GM21619 (cell line): Measurements from ENCODE around the gene SAC3D1.
"Not testable (repeated sequence)": the region's sequence is repeated elsewhere in the genome, so short reads cannot be mapped to it uniquely, and the experiment has no call there.

ENCODE experiments used
- ATAC-seq: cut with Tn5 transposase; IDR thresholded peaks from one replicate; pipeline ENCODE4 v1.9.1; 2021; ENCODE audit not compliant: unreplicated experiment

Gene SAC3D1

DNA sequence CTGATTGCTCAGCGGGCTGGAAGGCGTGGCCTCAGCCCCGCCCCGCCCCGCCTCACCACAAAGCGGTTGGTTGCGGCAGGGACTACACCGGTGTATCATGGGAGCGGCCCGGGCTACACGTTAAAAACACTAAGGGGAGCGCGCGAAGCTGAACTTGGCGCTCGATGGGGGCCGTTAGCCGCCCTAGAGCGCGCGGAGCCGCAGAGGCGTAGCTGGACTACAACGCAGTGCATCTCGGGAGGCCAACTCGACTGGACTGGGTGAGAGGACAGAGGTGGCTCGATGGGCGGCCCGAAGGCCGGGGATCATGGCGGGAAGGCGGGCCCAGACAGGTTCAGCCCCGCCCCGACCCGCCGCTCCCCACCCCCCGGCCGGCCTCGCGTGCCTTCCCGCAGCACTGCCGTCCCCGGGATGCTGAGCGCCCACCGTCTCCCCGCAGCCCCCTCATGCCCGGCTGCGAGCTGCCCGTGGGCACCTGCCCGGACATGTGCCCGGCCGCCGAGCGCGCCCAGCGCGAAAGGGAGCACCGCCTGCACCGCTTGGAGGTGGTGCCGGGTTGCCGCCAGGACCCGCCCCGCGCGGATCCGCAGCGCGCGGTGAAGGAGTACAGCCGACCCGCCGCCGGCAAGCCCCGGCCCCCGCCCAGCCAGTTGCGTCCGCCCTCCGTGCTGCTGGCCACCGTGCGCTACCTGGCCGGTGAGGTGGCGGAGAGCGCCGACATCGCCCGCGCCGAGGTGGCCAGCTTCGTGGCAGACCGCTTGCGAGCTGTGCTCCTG lies at the start of gene SAC3D1:
TSS of gene SAC3D1 (plus strand) at position 364 of the 776 bp plus-strand sequence. CDS start at position 447, 83 bp downstream.
- peak; percentile 82 for ATAC-seq

DNA sequence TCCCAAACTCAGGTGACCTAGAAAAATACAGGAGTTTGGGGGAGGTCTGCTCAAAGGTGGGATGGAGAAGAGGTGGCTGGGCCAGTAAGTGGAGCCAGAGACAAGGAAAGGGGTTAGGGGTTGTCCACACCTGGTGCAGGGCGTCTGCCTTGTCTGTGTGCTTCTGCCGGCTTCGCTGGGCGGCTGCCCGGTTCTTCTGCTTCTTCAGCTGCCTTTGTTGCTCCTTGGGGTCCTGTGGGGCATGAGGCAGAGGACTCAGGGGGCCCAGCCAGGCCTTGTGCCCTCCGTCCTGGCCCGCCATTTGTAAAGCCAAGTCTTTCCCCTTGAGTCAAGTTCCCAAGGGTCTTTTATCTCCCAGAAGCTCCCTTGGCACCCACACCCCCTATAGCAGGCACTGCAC lies 46.7 kb upstream of the SAC3D1 start:
- ATAC-seq, result no peak

DNA sequence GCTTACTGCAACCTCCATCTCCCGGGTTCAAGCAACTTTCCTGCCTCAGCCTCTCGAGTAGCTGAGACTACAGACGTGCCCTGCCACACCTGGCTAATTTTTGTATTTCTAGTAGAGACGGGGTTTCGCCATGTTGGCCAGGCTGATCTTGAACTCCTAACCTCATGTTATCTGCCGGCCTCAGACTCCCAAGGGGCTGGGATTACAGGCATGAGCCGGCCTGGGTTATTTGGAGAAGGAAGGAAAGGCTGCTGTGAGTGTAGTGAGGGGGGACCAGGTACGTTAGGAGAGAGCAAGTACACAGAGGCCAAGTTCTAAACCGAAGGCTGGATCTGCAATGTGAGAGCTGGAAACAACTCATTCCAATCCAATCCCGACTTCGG lies 44.7 kb upstream of the SAC3D1 start:
- no peak for ATAC-seq

DNA sequence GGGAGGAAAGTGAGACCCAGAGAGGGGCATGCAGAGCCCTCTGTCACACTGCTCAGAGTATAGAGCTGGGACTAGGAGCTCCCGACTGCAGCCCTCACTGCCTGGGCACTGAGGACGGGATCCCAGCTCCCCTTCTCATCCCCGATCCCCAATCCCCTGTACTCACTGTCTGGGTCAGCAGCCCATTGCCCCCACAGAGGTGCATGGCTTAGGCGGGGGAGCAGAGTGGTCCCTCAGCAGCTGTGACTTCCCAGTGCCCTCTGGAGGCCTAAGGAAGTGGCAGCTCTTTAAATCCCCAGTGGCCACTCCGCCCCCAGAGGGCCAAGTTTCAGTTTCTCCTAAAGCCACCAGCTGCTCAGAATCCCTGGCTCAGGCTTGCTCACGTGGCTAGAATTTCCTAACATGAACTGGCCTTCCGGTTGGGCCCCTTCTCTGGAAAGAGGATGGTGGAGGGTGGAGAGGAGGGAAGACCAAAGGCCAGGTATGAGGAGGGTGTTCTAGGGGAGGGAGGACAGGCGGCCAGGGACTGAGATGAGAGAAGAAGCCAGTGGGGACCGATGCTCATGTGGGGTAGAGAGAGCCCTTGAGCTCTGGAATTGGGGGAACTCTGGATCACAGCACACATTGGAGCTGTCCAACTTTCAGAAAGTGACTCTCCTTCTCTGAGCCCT lies 44.2 kb upstream of the SAC3D1 start, which contains the start of gene BATF2:
TSS of gene BATF2 (minus strand) at position 262 of the 671 bp plus-strand sequence. CDS start at position 205, 57 bp downstream.
- ATAC-seq, result no peak

DNA sequence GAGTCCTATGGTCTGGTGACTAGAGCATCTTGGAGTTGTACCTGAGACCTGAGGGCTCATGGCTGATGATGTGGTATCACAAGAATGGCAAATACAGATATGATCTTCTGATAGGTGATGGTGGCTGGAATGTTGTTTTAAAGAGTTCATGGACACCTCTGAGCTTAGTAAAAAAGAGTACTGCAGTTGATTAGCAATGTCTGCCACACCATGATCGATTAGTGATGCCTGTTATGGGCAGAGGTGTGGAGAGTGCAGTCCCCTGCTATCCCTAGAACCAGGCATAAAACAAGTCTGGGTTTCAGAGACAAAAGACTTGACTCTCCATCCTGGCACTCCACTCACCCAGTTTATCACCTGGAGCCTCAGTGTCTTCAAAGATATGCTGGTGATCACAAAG lies 42.9 kb upstream of the SAC3D1 start:
- no peak for ATAC-seq

DNA sequence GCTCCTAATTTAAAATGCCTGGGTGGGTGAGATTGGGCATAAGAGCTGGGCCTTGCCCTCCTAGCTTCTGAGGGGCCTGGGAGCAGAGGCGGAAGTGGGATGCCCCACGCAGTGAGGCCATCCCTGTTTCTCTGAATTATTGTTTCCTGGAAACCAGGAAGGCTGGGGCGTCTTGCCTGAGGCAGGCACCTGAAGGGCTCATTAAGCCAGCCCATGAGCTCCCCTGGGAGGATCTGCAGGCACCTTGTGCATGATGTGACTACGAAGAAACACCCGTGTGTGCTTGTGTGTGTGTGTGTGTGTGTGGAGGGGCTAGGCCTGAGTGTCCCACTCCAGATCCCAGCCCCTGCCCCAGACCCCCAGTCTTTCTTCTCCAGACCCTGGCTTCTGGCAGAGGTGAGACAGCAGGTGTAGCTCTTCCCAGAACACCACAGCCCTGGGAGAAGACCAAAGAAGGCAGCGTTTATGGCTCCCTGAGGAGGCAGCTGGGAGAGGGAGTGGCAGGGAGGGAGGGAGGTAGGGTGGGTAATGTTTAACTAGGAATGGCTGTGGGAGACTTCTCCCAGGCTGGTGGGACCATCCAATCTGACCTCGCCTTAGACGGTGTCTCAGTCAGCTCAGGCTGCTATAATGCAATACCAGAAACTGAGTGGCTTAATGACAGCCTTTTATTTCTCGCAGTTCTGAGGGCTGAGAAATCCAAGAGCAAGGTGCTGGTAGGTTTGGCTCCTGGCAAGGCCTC lies 42.1 kb upstream of the SAC3D1 start:
- no peak for ATAC-seq

DNA sequence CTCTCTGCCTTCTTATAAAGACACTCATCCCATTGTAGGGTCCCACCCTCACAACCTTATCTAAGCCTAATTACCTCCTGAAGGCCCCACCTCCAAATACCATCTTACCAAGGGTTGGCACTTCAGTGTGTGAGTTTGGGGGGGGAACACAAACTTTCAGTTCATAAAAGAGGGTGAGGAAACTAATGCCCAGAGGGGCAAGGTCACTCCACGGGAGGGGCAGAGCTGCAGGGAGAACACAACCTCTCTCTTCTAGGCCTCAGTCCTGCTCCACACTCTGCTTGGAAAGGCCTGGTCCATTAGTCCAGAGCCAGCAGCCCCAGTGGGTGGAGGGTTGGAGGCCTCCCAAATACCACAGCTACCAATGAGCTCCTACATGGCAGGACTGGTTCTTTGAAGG lies 41.5 kb upstream of the SAC3D1 start:
- no peak for ATAC-seq

DNA sequence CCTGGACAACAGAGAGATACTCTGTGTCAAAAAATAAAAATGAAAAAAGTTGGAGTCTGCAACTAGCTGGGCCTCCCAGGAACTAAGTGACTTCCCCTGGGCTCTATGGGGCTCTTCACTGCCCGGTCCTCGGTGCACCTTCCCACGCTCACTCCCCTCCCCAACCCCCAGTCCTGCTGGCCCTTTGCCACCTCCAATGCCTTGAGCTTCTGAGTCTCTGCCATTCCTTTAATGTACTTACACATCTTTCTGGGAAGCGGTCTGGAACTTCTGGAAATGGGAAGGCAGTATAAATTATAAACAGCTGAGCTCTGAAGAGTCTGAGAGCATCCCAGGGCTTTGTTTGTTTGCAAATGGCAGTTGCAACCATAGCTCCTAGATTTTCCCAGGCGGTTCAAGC lies 38.3 kb upstream of the SAC3D1 start:
- ATAC-seq, result no peak

DNA sequence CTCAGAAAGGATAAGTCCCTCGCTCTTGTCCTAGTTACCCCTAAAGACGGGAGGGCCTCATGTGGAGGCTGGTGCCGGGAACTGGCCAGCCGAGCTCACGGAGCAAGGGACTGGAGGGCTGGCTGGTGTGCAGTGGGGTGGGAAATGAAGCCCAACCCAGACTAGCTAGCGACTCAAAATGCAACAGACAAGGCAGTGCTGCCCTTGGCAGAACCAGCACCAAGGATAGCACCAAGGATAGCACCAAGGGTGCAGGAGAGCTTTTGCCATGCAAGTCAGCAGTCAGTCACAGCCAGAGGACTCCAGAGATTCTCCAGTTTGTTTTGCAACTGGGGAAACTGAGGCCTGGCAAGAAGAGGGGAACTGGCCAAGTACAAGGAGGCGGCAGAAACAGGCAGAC lies 37.7 kb upstream of the SAC3D1 start:
- ATAC-seq, result no peak

DNA sequence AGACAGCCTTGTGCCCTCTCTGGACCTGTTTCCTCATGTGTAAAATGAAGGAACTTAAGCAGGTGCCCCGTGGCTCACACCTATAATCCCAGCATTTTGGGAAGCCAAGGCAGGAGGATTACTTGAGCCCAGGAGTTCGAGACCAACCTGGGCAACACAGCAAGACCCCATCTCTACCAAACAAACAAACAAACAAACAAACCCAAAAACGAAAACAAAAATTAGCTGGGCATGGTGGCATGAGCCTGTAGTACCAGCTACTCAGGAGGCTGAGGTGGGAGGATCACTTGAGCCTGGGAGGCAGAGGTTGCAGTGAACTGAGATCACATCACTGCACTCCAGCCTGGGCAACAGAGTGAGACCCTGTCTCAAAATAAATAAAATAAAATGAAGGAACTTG lies 37.0 kb upstream of the SAC3D1 start:
- not testable (repeated sequence) for ATAC-seq

DNA sequence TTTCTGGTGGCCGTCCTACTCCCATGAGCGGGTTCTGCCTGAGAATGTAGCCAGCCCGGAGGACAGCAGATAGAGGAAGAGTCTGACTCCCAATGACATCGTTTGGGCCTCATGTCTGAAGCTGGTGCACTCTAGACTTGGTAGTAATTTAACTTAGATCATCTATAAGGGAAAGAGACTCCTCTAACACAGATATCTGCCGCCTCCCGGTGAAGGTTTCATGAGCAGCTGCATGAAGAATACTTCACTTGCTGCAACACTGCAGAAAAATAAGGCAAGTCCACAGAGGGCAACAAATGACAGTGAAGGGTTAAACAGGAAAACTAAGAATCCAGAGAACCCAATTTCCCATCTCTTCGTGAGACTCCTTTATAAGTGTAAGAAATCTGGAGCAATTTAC lies 33.0 kb upstream of the SAC3D1 start:
- no peak for ATAC-seq

DNA sequence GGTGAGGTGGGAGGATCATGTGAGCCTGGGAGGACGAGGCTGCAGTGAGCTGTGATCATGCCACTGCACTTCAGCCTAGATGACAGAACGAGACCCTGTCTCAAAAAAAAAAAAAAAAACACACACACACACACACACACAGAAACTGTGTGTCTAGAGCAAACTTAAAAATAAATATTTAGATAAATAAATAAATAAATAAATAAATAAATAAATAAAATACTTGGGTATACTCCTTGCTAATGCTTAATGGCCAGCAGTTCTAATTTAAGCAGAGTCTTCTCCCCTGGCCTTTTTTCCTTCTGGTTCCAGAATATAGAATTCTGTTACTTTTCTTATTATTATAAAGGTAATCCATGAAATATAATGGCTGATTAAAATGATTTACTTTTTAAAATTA lies 32.1 kb upstream of the SAC3D1 start:
- no peak for ATAC-seq

DNA sequence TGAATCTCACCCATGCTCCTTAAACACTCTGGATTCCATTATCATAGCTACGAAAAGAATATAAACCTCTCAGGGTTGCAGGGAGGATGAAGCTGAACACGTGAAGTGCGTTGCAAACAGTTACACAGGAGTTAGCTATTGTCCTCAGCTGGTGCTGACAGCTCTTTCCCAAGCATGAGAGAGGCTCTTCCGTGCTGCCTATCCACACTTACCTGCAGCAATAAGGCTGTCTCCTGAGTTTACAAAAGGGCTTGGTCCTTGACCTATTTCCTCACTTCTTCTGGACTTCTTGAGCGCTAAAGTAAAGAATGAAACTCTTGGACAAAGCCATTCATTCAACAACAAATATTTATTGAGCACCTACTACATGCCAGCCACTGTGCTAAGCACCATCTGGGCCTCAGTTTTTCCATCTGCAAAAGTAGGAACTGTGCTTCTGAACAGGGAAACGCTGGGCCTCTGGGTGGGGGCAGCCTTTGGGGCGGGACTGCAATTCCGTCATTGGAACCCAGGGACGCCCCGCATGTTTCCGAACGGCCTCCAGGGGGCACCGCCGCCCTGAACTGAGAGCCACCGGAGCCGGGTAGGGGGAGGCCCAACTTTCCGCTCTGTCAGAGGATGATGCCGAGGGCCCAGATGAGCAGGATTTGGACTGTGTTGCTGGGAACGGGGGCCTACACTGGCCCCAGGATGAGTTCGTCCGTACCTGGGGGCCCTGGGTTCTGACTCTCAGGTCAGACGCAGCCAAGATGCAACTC lies 27.7 kb upstream of the SAC3D1 start:
- peak; percentile 61 for ATAC-seq

DNA sequence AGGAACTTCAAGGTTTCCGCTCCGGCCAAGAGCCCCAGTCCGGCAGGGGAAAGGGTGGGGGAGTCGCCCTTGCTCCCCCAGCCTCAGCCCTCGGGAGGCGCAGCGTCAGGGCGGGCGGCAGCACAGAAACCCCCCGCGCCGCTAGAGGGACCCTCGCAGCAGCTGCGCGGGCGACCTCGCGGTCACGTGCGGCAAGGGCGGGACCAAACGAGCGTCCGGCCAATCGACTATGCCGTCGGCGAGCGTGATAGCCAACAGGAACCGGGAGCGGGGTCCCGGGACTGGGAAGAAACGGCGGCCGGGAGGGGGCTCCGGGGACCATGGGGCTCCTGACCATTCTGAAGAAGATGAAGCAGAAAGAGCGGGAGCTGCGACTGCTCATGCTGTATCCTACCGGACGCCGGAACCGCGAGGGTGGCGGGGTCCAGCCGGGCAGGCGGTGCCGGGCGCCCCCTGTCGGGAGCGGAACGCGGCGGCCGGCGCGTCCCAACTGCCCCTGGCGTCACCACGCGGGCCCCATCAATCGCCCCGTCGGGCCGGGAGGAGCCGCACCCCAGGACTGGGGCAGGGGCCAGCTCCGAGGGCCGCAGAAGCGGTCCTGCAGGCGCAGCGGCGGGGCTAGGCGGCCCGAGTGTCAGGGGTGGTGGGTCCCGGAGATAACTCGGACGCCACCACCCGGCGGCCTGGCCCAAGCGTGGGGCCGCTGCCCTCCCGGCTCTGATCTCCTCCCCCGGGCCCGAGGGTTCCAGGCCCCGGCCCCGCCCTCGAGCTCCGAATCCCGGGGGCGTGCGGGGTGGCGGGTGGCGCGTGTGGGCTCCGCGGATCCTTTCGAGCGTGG lies 26.9 kb upstream of the SAC3D1 start, which contains the start of gene ARL2:
TSS of gene ARL2 (plus strand) at position 273 of the 838 bp plus-strand sequence. CDS start at position 321, 48 bp downstream.
- ATAC-seq, result peak; percentile 67

DNA sequence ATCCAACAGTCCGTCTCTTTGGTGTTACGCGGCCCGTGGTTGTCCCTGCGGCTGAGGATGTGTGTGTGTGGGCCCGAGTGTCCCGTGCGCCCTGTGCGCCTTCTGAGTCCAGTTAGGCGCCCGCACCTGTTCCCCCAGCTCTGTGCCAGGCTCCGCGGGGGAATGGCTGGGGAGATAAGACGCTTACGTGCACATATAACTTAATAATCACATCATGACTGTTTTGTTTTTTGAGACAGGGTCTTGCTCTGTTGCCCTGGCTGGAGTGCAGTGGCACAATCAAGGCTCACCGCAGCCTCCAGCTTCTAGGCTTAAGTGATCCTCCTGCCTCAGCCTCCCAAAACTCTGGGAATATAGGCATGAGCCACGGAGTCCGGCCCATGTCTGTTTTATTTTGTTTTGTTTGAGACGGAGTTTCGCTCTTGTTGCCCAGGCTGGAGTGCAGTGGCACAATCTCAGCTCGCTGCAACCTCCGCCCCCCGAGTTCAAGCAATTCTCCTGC lies 26.2 kb upstream of the SAC3D1 start:
- no peak for ATAC-seq

DNA sequence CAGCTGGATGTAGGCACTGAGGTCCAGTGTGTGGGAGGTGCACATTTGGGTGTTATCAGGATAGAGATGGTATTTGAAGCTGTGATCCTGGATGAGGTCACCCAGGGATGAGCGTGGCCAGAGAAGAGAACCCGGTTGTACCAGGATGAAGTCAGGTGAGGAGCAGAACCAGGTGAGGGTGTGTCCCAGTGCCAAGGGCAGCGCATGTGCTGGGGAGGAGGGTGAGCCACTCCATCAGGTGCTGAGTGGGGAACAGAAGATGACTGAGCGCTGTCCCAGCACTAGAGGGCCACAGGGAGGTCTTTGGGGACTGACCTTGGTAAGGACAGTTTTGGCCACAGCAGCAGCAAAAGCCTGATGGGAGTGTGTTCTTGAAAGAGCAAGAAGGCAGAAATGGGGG lies 24.3 kb upstream of the SAC3D1 start:
- ATAC-seq, result no peak

DNA sequence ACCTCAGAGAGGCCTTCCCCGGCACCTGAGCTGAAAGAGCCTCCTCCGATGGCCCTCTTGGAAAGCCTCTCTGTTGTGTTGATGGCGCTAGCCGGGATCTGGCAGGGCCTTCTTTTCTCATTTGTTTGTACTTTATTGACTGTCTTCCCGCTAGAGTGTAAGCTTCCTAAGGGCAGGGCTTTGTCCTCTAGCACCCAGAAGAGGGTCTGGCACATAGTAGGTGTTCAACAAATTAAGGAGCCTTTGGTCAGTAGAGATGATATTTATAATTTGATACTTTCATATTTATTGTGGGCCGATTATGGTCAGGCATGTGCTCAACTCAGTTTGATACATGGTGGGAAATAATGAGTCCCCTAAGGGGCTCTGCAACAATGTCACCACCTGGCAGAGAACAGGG lies 23.1 kb upstream of the SAC3D1 start:
- no peak for ATAC-seq

DNA sequence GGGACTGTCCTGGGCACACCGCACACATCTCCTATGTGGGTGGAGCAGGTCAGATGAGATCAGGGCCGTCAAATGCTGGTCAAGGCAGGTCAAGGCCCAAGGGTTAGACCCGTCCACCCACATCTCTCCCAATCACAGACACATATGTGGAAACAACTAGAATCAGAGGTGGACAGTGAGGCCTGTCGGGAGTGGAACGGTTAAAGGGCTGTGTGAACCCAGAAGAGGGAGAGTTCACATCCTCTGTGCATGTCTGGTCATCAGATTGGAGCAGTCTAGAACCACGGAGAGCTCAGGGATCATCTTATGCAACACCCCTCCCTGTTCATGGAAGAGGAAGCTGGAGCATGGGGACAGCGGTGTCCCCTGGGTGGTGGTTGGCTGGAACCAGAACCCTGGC lies 21.2 kb upstream of the SAC3D1 start:
- no peak for ATAC-seq

DNA sequence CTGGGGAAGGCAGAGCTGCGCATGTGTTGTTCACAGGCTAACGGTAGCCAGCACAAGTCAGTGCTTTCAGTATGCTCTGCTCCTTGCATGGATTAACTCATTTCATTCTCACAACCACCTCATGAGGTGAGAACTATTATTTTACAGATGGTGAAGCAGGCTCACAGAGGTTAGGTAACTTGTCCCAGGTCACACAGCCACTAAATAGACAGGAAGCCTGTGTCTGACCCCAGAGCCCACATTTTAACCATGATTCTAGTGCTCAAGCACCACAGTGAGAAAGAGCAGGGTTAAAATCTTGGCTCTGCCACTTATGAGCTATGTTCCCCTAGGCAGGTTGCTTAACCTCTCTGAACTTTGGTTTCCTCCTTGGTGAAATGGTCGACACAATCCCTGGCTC lies 20.0 kb upstream of the SAC3D1 start:
- ATAC-seq, result no peak

DNA sequence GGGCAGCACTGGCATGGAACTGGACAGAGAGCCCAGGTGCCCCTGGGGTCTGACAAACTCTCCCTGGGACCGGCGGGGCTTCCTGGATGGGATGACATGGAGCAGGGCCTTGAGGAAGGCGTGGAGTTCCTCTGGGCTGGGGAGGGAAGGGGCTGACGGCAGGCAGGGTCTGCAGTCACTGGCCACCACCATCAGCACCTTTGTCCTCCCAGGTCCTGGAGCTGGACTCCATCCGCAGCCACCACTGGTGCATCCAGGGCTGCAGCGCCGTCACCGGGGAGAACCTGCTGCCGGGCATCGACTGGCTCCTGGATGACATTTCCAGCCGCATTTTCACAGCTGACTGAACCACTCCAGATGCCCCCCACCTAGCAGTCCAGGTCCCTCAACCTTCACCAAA lies 19.5 kb upstream of the SAC3D1 start:
- no peak for ATAC-seq
